Parathyroid adenoma (tissue), 2 donors: ENCODE measurements around the gene KIAA1614.

Source experiments
- H2AFZ ChIP-seq: fragments of 300-600 bp; sonication (generic); one replicate; pipeline ENCODE4 v1.7.0; 2017; ENCODE audit warnings: antibody characterized with exemption, mild to moderate bottlenecking
- H3K27ac ChIP-seq: fragments of 300-600 bp; sonication (generic); one replicate; pipeline ENCODE4 v1.7.0; 2017
- H3K27me3 ChIP-seq: fragments of 300-600 bp; sonication (generic); one replicate; pipeline ENCODE4 v1.7.0; 2017; ENCODE audit warnings: low read length; ENCODE audit not compliant: control insufficient read depth, insufficient read depth
- H3K36me3 ChIP-seq: fragments of 300-600 bp; sonication (generic); one replicate; pipeline ENCODE4 v1.7.0; 2017; ENCODE audit warnings: low read length; ENCODE audit not compliant: control insufficient read depth, insufficient read depth
- H3K4me1 ChIP-seq: fragments of 300-600 bp; sonication (generic); one replicate; pipeline ENCODE4 v1.7.0; 2017; ENCODE audit warnings: control low read depth
- H3K4me2 ChIP-seq: fragments of 300-600 bp; sonication (generic); one replicate; pipeline ENCODE4 v1.7.0; 2017; ENCODE audit warnings: low read length
- H3K4me3 ChIP-seq: fragments of 300-600 bp; sonication (generic); one replicate; pipeline ENCODE4 v1.7.0; 2017; ENCODE audit warnings: low read depth, low read length
- H3K79me2 ChIP-seq: fragments of 300-600 bp; sonication (generic); one replicate; pipeline ENCODE4 v1.7.0; 2017; ENCODE audit warnings: control low read depth
- H3K9ac ChIP-seq: fragments of 300-600 bp; sonication (generic); one replicate; pipeline ENCODE4 v1.7.0; 2017; ENCODE audit warnings: mild to moderate bottlenecking
- H3K9me3 ChIP-seq: fragments of 300-600 bp; sonication (generic); one replicate; pipeline ENCODE4 v1.7.0; 2017; ENCODE audit warnings: low read length; ENCODE audit not compliant: control insufficient read depth
- CTCF ChIP-seq: fragments of 300-600 bp; sonication (generic); IDR thresholded peaks from one replicate; pipeline ENCODE4 v1.7.0; 2017; ENCODE audit warnings: antibody characterized with exemption, mild to moderate bottlenecking
- donor health status: primary hyperparathyroidism.

The KIAA1614 gene

GRCh38 chr1:180920702-180921101 lies 8.0 kb downstream of the KIAA1614 start:
- no peak overlapping the region for H3K27ac ChIP-seq
- no peak overlapping the region for H3K9ac ChIP-seq
- peaks cover under 1% of the 10 kb centered on the region for H3K4me1 ChIP-seq
- H3K4me2 ChIP-seq: no peak overlapping the region
- no peaks in the 10 kb centered on the region for H3K36me3 ChIP-seq
- no peak for TF ChIP-seq CTCF
- H3K9me3 ChIP-seq: no peaks in the 10 kb centered on the region
- no peaks in the 10 kb centered on the region for H3K79me2 ChIP-seq
- no peak overlapping the region for H3K4me3 ChIP-seq
- H2AFZ ChIP-seq: no peak overlapping the region
- H3K27me3 ChIP-seq: no peaks in the 10 kb centered on the region

- TF ChIP-seq CTCF: no peak
- Histone ChIP-seq H3K4me2 (no peak overlapping the region), H3K27ac (no peak overlapping the region), H3K4me1 (peaks cover 6% of the 10 kb centered on the region), H3K36me3 (no peaks in the 10 kb centered on the region), H2AFZ (no peak overlapping the region), H3K27me3 (no peaks in the 10 kb centered on the region), H3K79me2 (no peaks in the 10 kb centered on the region), H3K9me3 (no peaks in the 10 kb centered on the region), H3K9ac (no peak overlapping the region), H3K4me3 (no peak overlapping the region)
Measured at GRCh38 chr1:180921386-180921785, 8.7 kb downstream of the KIAA1614 start.

GRCh38 chr1:180921891-180922630 lies 9.4 kb downstream of the KIAA1614 start:
- Histone ChIP-seq H3K4me3 (no peak overlapping the region), H2AFZ (no peak overlapping the region), H3K4me1 (peaks cover 12% of the 10 kb centered on the region), H3K27me3 (no peaks in the 10 kb centered on the region), H3K4me2 (no peak overlapping the region), H3K36me3 (no peaks in the 10 kb centered on the region), H3K9ac (no peak overlapping the region), H3K9me3 (no peaks in the 10 kb centered on the region), H3K27ac (no peak overlapping the region), H3K79me2 (no peaks in the 10 kb centered on the region)
- TF ChIP-seq CTCF: no peak

GRCh38 chr1:180922631-180923015 lies 9.9 kb downstream of the KIAA1614 start:
- no peak overlapping the region for H2AFZ ChIP-seq
- no peaks in the 10 kb centered on the region for H3K9me3 ChIP-seq
- no peak overlapping the region for H3K4me2 ChIP-seq
- H3K4me3 ChIP-seq: no peak overlapping the region
- H3K27ac ChIP-seq: no peak overlapping the region
- H3K79me2 ChIP-seq: no peaks in the 10 kb centered on the region
- H3K27me3 ChIP-seq: no peaks in the 10 kb centered on the region
- no peak for TF ChIP-seq CTCF
- no peaks in the 10 kb centered on the region for H3K36me3 ChIP-seq
- peaks cover 13% of the 10 kb centered on the region for H3K4me1 ChIP-seq
- no peak overlapping the region for H3K9ac ChIP-seq
